Stimulated activated CD8-positive, alpha-beta memory T cell treated with anti-CD3 and anti-CD28 coated beads, Interleukin-2, amount 100 ng/mL, for 1 hour (primary cell): ENCODE results near the gene AHI1.

Experiments used
- DNase-seq, 2 donors: peaks; one replicate each; pipeline ENCODE4 v3.0.0-alpha.2; 2020; ENCODE audit warnings: low read depth in 2 of 2

AHI1 gene

DNA sequence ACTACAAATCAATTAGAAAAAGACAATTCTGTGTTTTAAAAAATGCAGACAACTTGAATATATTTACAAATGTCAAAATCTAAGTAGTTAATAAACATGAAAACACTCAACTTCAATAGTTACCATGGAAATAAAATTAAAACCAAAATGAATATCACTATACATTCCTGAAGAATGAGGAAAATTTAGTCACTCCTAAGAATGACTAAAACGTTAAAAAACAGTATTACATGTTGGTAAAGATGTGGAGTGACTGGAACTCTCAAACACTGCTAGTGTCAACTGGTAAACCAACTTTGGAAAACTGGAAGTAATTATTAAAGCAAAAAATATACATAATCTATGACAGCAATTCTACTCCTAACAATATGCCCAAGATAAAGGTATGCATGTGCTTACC lies 36.3 kb downstream of the AHI1 start:
- no peak for DNase-seq

DNA sequence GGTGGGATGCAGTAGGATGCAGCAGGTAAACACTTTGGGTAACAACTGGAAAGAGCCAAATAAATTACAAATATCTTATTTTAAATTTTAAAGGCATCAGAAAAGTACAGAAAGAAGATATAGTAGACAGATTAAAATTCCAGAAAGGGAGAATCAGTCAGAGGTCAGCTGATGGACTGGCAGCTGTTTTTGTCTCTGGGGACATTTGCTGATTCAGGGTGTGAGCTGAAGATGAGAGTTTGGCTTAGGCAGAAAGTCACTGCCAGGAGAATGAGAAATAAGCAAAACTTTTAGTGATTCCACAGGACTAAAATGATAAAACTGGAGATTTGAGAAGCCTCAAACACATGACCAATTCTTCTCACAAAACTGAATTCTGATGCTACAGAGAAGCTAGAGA lies 39.5 kb downstream of the AHI1 start:
- no peak for DNase-seq

DNA sequence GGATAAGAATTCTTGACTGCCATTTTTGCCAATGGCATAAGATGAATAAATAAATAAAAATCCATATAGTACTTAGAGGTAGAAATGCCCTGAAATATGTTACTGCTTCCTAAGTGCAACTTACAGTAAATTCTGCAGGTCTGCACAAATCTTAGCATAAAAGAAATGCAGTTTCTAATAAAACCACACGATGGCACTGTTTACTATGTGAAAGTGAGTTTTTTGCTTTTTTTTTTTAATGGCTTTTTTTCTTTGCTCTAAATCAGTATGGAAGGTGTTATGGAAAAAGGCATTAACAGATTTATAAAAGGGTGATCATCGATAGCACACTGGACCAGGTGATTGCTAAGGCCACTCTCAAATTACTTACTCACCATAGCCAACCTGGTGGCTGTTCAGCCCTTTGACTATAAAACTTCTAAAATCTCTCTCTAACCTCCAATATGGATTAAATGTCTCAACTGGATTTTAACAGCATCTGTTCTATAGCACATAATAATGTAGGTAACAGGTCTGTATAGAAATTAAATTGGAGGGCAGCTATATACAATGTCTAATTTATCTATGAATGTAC lies 45.8 kb downstream of the AHI1 start:
- DNase-seq, result no peak

DNA sequence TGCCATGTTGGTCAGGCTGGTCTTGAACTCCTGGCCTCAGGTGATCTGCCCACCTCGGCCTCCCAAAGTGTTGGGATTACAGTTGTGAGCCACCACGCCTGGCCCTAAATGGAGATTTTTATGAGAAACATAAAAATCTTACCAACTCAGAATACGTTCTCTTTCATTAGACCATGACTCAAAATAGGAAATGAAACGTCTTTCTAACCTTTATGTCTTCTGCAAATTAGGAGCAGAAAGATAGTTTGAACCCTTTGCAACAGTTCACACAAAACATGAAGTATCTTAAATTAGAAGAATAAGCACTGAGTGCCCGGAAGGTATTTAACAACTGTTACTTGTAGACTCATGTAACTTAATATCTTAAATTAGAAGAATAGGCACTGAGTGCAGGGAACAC lies 48.3 kb downstream of the AHI1 start:
- DNase-seq, result no peak

DNA sequence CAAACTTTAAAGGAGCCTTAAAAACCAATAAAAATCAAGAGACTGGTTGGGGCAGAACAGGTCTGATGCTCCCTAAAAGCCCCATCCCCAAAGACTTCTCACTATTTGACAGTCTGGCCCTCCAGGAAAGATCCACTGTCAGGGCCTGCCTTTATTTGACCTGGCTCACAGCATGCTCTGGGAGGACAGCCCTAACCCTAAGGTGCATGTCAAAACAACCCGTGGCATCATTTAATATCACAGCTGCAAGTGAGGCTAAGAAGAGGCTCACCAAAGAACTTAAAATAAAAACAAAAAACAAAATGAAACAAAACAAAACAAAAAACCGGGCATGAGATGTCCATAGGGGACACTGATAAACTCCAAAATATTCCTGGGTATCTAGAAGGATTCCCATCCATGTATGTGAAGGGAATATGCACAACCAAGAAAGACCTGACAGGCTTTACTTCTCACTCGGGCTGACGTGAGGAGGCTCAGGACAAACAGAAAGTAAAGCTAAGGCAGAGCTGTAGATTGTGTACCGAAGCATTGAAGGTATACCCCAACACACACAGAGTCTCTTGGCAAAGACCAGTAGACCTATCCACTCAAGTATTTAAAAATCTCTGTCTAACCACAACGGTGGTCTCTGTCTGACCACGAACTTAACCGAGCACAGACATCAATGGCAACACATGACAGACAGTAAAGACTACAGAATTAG lies 57.3 kb downstream of the AHI1 start:
- DNase-seq, result no peak

DNA sequence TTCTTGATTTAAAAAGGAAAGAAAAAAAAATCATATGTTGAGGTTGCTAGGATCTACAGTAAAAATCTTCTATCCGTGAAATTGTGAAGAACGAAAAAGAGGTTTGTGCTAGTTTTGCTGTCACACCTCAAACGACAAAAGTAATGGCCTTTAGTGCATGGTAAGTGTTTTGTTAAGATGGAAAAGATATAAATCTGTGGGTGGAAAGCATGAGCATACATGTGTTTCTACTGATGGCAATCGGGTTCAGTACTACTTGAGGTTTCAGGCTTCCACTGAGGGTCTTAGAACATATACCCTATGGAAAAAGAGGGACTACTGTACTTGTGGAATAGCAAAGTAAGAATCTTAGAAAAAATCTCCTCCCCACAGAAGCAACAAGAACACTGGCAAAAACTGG lies 58.0 kb downstream of the AHI1 start:
- DNase-seq, result no peak

DNA sequence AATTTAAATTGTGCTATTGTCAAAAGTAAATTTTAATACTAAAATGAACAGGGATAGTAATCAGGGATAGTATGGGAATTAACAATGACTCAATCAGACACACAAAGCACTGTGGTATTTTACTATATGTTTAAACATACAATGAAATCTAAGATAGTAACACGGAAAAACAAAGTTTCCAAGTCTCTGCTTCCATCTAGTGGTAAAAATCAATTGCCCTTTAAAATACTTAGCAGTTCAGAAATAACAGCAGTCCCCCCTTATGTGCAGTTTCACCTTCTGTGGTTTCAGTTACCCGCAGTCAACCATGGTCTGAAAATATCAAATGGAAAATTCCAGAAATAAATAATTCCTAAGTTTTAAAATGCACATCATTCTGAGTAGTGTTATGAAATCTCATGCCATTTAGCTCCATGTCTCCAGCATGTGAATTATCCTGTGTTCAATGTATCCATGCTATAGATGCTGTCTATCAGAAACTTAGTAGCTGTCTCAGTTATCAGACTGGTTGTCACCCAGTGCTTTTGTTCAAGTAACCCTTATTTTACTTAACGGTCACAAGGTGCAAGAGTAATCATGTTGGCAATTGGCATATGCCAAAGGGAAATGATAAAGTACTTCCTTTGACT lies 58.5 kb downstream of the AHI1 start:
- no peak for DNase-seq

DNA sequence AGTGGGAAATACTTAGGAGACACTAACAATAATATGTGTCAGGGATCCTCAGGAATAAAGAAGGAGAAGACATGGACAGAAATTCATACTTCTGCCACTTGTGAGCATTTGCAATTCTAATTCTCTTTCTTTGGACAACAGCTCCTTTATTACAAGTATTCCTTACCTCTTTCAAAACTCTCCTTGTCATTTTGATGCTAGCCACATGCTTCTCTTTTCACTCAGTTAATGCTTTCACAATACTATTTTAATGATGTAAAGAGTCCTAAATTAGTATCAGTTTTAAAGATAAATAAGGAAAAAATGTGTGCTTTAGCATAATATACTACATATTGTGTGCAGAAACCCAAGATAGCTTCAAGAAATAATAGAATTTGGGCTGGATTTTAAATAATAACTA lies 62.5 kb downstream of the AHI1 start:
- no peak for DNase-seq

DNA sequence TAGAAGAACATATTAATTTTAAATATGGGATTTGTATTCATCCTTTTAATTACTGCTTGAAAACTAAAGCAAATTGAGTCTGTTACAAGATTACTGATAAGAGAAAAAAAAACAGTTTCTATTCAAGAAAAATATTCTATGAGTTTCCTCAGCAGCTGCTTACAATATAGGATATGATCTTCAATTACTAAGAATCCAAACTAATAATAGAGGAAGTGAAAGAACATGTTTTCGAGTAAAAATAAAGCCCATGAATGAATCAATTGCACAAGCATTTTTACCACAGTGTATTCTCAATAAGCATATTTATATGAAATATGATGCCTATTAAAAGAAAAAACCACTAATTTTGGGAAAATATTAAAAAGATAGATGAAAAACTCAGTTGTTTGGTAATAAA lies 63.4 kb downstream of the AHI1 start:
- no peak for DNase-seq

DNA sequence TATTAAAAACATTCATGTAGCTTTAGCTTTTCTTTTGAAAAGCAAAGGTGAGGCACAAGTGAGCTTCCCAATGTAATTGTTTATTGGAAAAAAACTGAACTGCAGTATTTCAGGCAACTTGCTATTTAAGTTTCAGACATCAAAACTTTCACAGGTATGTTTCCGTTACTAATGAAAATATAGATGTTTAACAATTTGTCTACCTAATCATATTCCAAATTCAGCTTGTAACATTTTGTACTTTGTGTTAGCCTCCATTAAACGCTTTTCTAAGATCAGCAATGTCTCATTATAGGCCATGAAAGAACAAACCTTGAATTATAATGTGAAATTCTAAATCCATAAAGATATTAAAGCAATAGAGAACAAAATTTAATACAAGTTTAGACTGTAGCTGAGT lies 69.5 kb downstream of the AHI1 start:
- DNase-seq, result no peak

DNA sequence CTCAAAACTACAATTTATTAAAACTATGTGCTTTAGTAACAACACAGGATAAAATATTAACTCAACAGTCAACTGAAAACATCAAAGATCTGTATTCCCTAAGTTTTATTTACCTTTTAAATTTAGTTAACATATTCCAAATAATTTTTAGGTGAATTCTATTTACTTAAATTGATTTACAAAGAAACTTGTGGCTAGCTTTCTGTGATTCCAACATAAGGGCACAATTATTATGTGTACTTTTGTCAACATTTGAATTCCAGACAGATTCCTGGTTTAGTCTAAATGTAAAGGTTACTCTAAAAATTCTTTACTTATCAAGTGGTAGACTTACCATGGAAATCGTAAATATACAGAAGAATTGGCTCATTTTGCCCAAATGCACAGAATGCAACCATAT lies 70.7 kb downstream of the AHI1 start:
- DNase-seq, result no peak

DNA sequence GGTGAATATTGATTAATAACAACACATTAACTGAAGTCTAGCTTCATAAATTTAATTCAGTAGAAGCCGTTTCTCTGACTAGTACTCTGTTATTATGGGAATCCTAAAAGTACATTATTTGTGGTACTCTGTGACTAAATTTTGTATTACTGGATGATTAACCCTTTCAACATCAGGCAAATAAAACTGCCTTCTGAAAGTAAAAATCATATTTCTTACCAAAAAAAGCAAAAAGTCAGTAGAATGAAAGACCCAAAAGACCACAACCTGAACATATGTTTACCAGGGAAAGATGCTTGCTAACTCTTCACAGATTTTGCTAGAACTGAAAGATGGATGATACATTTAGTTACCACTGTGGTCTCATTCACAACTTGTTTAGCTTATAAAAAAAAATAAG lies 73.2 kb downstream of the AHI1 start:
- DNase-seq, result no peak

DNA sequence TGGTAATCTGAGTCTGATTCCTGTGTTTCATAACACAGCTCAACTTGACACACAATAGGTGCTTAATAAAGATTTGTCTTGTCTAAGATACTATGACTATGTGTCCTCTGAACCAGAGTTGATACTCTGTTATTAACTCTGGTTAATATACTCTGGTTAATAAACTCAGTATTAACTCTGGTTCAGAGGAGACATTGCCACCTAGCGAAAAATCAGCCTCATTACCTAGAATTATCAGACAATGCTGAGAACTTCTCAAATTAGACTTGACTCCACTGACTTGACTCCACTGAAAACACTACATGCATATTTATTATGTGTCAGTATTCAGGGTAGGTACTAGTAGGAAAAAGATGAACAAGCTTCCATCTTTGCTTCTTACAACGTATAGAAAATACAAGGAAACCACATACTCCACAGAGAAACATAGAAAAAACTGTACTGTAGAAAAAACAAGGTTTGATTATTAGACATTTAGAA lies 73.9 kb downstream of the AHI1 start:
- DNase-seq, result no peak

DNA sequence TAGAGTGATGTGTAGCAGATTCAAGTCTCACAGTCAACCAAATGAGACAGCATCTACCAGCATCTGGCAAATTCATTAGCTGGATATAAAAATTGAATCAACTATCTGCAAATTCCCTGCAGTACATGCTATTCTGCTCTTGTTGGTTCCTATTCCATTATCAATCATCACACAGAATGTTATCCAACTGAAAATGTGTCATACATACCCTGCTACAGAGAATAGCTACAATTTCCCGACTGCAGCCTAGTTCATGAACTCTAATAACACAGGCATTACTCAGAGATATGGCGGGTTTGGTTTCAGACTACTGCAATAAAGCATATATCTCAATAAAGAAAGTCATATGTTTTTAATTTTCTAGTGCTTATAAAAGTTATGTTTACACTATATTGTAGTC lies 78.4 kb downstream of the AHI1 start:
- DNase-seq, result no peak

DNA sequence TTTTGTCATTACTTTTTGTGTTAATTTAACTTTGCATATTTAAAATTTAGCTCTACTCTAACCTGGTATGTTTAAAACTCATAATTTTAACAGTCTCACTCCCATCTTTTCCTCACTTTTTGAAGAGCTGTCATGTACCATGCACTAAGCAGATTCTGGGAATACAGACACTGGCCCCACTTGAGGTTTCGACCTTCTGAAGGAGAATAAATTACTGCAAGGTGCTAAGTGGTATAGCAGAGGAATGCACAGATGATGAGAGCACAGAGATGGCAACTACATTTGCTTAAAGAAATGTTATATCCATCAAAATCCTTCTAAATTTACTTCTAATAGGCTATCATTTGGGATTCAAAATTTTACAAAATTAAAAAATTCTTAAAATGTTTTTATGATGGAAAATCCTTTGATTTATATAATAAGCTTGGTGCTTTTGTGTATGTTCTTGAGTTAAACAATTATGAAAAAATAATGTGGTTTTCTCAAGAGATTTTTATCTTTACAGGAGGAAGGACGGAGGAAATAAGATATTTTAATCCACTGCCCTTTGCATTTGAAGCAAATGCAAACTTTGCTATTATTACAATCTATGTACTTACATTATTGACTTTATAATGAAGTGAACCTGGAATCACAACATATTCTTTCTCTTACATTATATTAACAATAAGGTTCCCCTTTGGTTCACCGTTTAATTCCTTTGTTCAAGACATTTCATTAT lies 79.3 kb downstream of the AHI1 start:
- DNase-seq, result no peak

DNA sequence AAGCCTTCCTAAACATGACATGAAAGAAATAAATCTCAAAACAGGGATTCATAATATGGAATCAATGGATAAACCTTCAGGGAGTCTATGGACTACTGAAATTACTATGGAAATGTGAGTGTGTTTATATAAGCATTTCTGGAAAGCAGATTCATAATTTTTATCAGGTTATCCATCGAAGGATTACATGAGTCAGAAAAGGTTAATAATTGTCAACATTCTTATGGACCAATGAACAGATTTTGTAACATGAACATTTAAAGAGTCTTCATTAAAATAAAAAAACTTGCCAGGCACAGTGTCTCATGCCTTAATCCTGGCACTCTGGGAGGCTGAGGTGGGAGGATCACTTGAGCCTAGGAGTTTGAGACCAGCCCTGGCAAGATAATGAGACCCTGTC lies 84.8 kb downstream of the AHI1 start:
- no peak for DNase-seq

DNA sequence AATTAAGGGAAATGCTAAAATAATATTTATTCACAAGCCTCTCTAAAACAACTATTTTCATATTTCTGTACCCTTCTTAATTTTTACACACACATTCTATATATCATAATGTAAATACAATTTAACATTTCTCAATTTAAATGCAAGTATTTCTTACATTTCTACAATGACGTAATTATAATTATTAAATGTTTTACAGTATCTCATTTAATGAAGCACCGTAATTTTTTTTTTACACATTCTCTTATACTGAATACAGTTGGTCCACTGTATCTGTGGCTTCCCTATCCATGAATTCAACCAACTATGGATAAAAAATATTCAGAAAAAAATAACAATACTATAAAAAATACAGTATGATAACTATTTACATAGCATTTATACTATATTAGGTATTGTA lies 85.7 kb downstream of the AHI1 start:
- no peak for DNase-seq

DNA sequence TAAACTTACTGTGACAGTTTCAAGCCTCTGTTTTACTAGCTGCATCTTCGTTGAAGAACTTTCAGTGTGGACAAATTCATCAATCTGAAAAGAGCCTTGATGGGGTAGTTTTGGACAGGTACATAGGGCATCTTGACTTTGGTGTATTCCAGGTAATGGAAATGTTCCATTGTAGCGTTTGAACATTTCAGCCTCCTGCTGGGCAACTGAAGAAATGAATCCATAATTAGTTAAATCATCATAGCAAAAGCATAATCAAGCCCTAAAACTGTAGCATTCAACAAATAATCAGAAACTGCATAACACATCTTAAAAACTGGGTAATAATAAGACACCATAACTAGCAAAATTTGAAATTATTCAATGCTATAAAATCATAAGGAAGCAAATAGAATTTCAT lies 86.2 kb downstream of the AHI1 start:
- DNase-seq, result no peak

DNA sequence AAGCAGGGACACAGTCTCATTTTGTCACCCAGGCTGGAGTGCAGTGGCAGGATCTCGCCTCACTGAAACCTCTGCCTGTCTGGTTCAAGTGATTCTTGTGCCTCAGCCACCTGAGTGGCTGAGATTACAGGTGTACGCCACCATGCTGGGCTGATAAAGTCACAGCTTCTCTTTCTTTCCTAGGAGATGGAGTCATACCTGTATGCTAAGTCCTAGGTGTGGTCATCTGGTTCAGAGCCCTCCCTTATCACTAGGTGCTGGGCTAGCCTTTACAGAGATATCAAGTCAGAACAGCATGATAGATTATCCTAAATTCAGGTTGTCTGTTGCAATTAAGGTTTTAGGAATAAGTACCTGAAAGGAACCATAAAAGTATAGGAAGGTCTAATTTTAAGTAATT lies 86.7 kb downstream of the AHI1 start:
- no peak for DNase-seq

DNA sequence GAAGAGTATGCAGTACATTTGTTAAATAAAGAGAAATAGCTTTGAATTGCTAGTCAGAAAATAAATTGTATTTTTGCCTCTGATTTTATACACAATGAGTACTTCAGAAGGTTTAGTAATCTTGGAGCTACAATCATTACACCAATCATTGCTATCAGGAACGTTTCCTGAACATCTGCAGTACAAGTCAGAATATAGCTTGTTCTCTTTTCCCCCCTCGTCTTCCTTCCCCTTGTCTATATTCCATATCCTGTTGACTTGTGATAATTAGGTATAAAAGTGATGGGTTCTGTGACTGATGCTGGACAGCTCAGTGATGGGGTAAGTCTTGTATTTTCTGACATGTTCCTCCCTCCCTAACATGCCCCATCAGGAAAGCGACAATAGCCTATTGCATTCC lies 94.0 kb downstream of the AHI1 start:
- no peak for DNase-seq

DNA sequence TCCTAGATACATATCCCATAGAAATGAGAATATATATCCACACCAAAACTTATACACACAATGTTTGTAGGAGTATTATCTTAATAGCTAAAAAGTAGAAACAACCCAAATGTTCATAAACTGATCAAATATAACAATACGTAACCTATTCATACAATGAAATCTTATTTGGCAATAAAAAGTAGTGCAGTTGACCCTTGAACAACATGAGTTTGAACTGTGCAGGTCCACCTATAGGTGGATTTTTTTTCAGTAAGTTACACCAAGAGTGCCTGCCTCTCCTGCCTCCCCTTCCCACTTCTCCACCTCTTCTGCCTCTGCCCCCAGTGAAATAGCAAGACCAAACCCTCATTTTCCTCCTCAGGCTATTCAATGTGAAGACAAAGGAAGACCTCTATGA lies 95.2 kb downstream of the AHI1 start:
- no peak for DNase-seq

DNA sequence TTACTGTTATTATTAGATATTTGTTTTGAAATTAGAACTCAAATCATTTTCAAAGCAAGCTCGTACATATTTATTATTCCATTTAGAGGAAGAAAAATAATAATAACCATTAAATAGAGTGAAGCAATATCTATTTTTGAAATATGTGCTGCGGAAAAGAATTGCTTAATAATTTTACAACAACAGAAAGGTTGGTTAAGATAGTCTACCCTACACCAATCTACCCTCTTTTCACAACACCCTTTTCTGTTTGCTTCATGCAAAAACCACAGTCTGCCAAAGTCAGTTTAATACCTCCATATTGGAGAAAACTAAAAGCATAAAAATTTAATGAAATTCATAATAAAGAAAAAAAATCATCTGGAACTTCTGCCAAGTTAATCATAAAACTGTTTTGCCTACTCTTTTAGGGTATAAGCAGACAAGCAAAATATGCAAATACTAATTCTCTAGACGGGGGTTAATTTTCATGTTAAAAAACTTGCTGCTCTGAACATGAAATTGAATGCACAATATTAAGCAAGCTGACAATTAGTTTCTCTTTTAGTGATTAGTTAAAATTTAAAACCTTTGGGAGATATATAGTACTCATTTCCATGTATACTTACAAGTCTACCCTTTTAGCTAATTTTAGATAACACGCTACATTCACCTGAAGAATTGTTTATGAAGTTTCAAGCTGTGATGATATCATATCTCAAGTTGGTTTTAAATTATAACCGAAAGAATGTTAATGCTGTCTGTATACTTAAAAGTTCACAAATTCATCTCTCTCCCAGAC lies 100.2 kb downstream of the AHI1 start:
- no peak for DNase-seq
